Aorta (tissue), 5 donors: Measurements from ENCODE around the gene NEK5. TPM values are rescaled to one million over a fixed set of nuclear protein-coding genes. Genes with fewer than 3 reads are reported as not detected.
A peak's percentile ranks its signal among the peaks of the same experiment; 100 is the strongest.
"Not testable (repeated sequence)": the region's sequence is repeated elsewhere in the genome, so short reads cannot be mapped to it uniquely, and the experiment has no call there.

Experiments
- ATAC-seq: fragments of 200-7000 bp; cut with Tn5 transposase; one replicate; pipeline ENCODE4 v1.9.1; 2022; ENCODE audit warnings: moderate library complexity; ENCODE audit not compliant: low FRiP score
- DNase-seq, 2 donors: peaks; one replicate each; pipeline ENCODE4 v3.0.0-alpha.2; 2020
- H3K27ac ChIP-seq, 2 donors: one replicate each; pipeline ENCODE4 v1.5.1; 2013; ENCODE audit warnings: low read length in 2 of 2, mild to moderate bottlenecking in 2 of 2, moderate library complexity in 2 of 2, control low read depth in 1 of 2, inconsistent platforms in 1 of 2, low read depth in 1 of 2
- H3K27me3 ChIP-seq, 2 donors: one replicate each; pipeline ENCODE4 v1.6.1; 2013; ENCODE audit warnings: control low read depth in 1 of 2, low read length in 1 of 2, mild to moderate bottlenecking in 1 of 2, moderate library complexity in 1 of 2; ENCODE audit not compliant: insufficient read depth in 2 of 2, control insufficient read depth in 1 of 2
- H3K36me3 ChIP-seq, 2 donors: one replicate each; pipeline ENCODE4 v1.6.1; 2013; ENCODE audit warnings: control low read depth in 1 of 2, low read length in 1 of 2, mild to moderate bottlenecking in 1 of 2; ENCODE audit not compliant: insufficient read depth in 2 of 2, control insufficient read depth in 1 of 2
- H3K4me1 ChIP-seq, 2 donors: one replicate each; pipeline ENCODE4 v1.6.1; 2013; ENCODE audit warnings: low read length in 2 of 2, control low read depth in 1 of 2, mild to moderate bottlenecking in 1 of 2, moderate library complexity in 1 of 2; ENCODE audit not compliant: insufficient read depth in 2 of 2, control insufficient read depth in 1 of 2
- H3K4me3 ChIP-seq, 2 donors: one replicate each; pipeline ENCODE4 v1.5.1; 2013; ENCODE audit warnings: low read length in 2 of 2, control low read depth in 1 of 2, mild to moderate bottlenecking in 1 of 2
- H3K9me3 ChIP-seq: one replicate; pipeline ENCODE4 v1.6.1; 2013; ENCODE audit warnings: mild to moderate bottlenecking, low read length; ENCODE audit not compliant: control insufficient read depth
- WGBS, 2 donors: extraction: QIAGEN DNeasy Blood & Tissue Kit; methylation state at CpG; one replicate each; pipeline ENCODE4 v1.1.7; 2013; 5-methylcytosine and 5-hydroxymethylcytosine counted together
- intact Hi-C, 2 donors: fragments of 100-400 bp; cut with DNase I; formaldehyde crosslinking; loops; one replicate each; pipeline versions ENCODE4 v1.14.2 to v1.15.0; 2022
- polyA plus RNA-seq, 2 donors: library from polyadenylated mRNA; stranded (reverse); fragments of 200-250 nt; gene quantifications; one replicate each; pipeline ENCODE4 v1.2.3, GENCODE V29; 2013
- total RNA-seq, 2 donors: library from RNA; stranded (reverse); fragmentation: NEBNext Ultra II Directional; extraction: Animal tissue kit (Norgen Biotek cat#: 25700); gene quantifications; one replicate each; pipeline ENCODE4 v1.2.1, GENCODE V29; 2021
- donor health status: healthy with polysubstance abuse.
- donor health status: Bipolar disorder and iron deficiency.
- donor health status: DM: no; HTN: no; CAD: no.
- donor health status: DM: no; HTN: no; CAD: no.
- donor health status: DM: yes; HTN: yes; CAD: no.

The NEK5 gene
- total and polyA plus RNA-seq, 4 donors: 0.15 to 1.4 (median 0.58) TPM; not detected in 1

- H3K9me3 ChIP-seq: no peaks in the 10 kb centered on the region
- H3K4me1 ChIP-seq: no peaks in the 10 kb centered on the region
- DNase-seq: no peak
- H3K36me3 ChIP-seq: no peaks in the 10 kb centered on the region
- H3K27me3 ChIP-seq: no peaks in the 10 kb centered on the region
- ATAC-seq: no peak
- H3K4me3 ChIP-seq: no peak overlapping the region
- 93 to 98% methylated on average over 3 of the region's 3 CpGs for WGBS, 2 donors
- no peak overlapping the region for H3K27ac ChIP-seq
- intact Hi-C loops: no loop called here
These were observed 85.2 kb downstream of the NEK5 start for GRCh38 chr13:52043675-52044074.

GRCh38 chr13:52036037-52036436, 92.8 kb downstream of the NEK5 start:
- H3K27me3 ChIP-seq: no peaks in the 10 kb centered on the region
- H3K9me3 ChIP-seq: no peaks in the 10 kb centered on the region
- intact Hi-C loops: no loop called here
- no peaks in the 10 kb centered on the region for H3K36me3 ChIP-seq
- no peak overlapping the region for H3K4me3 ChIP-seq
- ATAC-seq (no peak), DNase-seq (no peak)
- 90 to 95% methylated on average over 1 of the region's 1 CpG for WGBS, 2 donors
- no peaks in the 10 kb centered on the region for H3K4me1 ChIP-seq
- H3K27ac ChIP-seq: no peak overlapping the region

- WGBS, 2 donors: 77 to 79% methylated on average over 5 of the region's 5 CpGs
- ATAC-seq: no peak
- H3K27ac ChIP-seq: no peak overlapping the region
- H3K9me3 ChIP-seq: peaks cover under 1% of the 10 kb centered on the region
- no peak overlapping the region for H3K4me3 ChIP-seq
- DNase-seq: no peak
- intact Hi-C loops: no loop called here
- H3K4me1 ChIP-seq: no peaks in the 10 kb centered on the region
- no peaks in the 10 kb centered on the region for H3K27me3 ChIP-seq
- H3K36me3 ChIP-seq: no peaks in the 10 kb centered on the region
These were observed 94.2 kb downstream of the NEK5 start for GRCh38 chr13:52034616-52035226.

GRCh38 chr13:52033039-52033438, 95.8 kb downstream of the NEK5 start:
- no peaks in the 10 kb centered on the region for H3K4me1 ChIP-seq
- DNase-seq (no peak), ATAC-seq (no peak)
- WGBS, 2 donors: 87 to 93% methylated on average over 2 of the region's 2 CpGs
- no peak overlapping the region for H3K4me3 ChIP-seq
- H3K27ac ChIP-seq: no peak overlapping the region
- H3K9me3 ChIP-seq: peaks cover 2% of the 10 kb centered on the region
- intact Hi-C loops: no loop called here
- no peaks in the 10 kb centered on the region for H3K27me3 ChIP-seq
- peaks cover 0 to 4% of the 10 kb centered on the region in 2 donors for H3K36me3 ChIP-seq

GRCh38 chr13:52030401-52030800, 98.5 kb downstream of the NEK5 start:
- ATAC-seq, DNase-seq, H3K27me3 ChIP-seq, H3K4me1 ChIP-seq, intact Hi-C loops, H3K9me3 ChIP-seq, H3K36me3 ChIP-seq, H3K4me3 ChIP-seq, H3K27ac ChIP-seq: not testable (repeated sequence)
- 96% methylated on average over 6 of the region's 6 CpGs for WGBS, 2 donors

GRCh38 chr13:52029569-52029968, 99.3 kb downstream of the NEK5 start:
- no peaks in the 10 kb centered on the region for H3K27me3 ChIP-seq
- H3K9me3 ChIP-seq: peaks cover 5% of the 10 kb centered on the region
- H3K4me1 ChIP-seq: peaks cover 0 to 2% of the 10 kb centered on the region in 2 donors
- intact Hi-C loops: no loop called here
- H3K4me3 ChIP-seq: no peak overlapping the region
- DNase-seq (no peak), ATAC-seq (no peak)
- no peak overlapping the region for H3K27ac ChIP-seq
- H3K36me3 ChIP-seq: peaks cover 0 to 6% of the 10 kb centered on the region in 2 donors
- 80 to 99% methylated on average over 4 of the region's 4 CpGs for WGBS, 2 donors

- ATAC-seq (no peak), DNase-seq (no peak)
- Histone ChIP-seq H3K27ac (no peak overlapping the region), H3K4me3 (no peak overlapping the region), H3K36me3 (peaks cover 2 to 6% of the 10 kb centered on the region in 2 donors), H3K4me1 (peaks cover 0 to 2% of the 10 kb centered on the region in 2 donors), H3K27me3 (no peaks in the 10 kb centered on the region), H3K9me3 (peaks cover 5% of the 10 kb centered on the region)
- intact Hi-C loops: no loop called here
- 98 to 100% methylated on average over 1 of the region's 1 CpG for WGBS, 2 donors
These were observed 101.0 kb downstream of the NEK5 start for GRCh38 chr13:52027832-52028231.

GRCh38 chr13:52026246-52026626, 102.6 kb downstream of the NEK5 start:
- H3K4me3 ChIP-seq: no peak overlapping the region
- peaks cover 0 to 2% of the 10 kb centered on the region in 2 donors for H3K4me1 ChIP-seq
- WGBS, 2 donors: 95 to 97% methylated on average over 3 of the region's 3 CpGs
- H3K27ac ChIP-seq: no peak overlapping the region
- DNase-seq: no peak
- H3K36me3 ChIP-seq: peaks cover 2 to 6% of the 10 kb centered on the region in 2 donors
- no peaks in the 10 kb centered on the region for H3K27me3 ChIP-seq
- ATAC-seq: no peak
- intact Hi-C loops: no loop called here
- peaks cover 5% of the 10 kb centered on the region for H3K9me3 ChIP-seq

GRCh38 chr13:52025475-52026245, 103.2 kb downstream of the NEK5 start:
- H3K4me1 ChIP-seq: peaks cover 0 to 2% of the 10 kb centered on the region in 2 donors
- WGBS, 2 donors: 96 to 97% methylated on average over 8 of the region's 8 CpGs
- DNase-seq (no peak), ATAC-seq (peak; percentile 19)
- no peaks in the 10 kb centered on the region for H3K27me3 ChIP-seq
- no peak overlapping the region for H3K4me3 ChIP-seq
- H3K9me3 ChIP-seq: peaks cover 5% of the 10 kb centered on the region
- intact Hi-C loops: no loop called here
- H3K27ac ChIP-seq: no peak overlapping the region
- peaks cover 3 to 7% of the 10 kb centered on the region in 2 donors for H3K36me3 ChIP-seq
